Measurements from ENCODE around the gene PDE8A. TPM values are rescaled to one million over a fixed set of nuclear protein-coding genes. Genes with fewer than 3 reads are reported as not detected.

Gene PDE8A
- total RNA-seq (2013; cell fraction: nucleolus; rRNA removed), result 284 and 339 TPM in 2 replicates
- 26.2 and 37.3 TPM in 2 replicates for total RNA-seq (2014; rRNA removed)
- total RNA-seq (2014; rRNA removed; fragmentation: Illumina TruSeq; extraction: Trizol), result 28.3 and 29.1 TPM in 2 replicates
- 26.8 and 28.4 TPM in 2 replicates for total RNA-seq (2021)
- 21.8 TPM for polyA plus RNA-seq (2011; ENCODE audit: low read depth)
- 69.2 and 83.5 TPM in 2 replicates for polyA plus RNA-seq (2011; rRNA removed)
- 30.3 and 31.9 TPM in 2 replicates for polyA plus RNA-seq (2011; cell fraction: cytosol; rRNA removed)
- polyA plus RNA-seq (2011; cell fraction: nucleus; rRNA removed), result 137 and 139 TPM in 2 replicates
- 21.2 and 25.2 TPM in 2 replicates for polyA plus RNA-seq (2012)
- polyA plus RNA-seq (2014; fragmentation: Illumina TruSeq; extraction: Trizol), result 33.9 and 51.0 TPM in 2 replicates
- polyA plus RNA-seq (2014; fragmentation: Nextera tagmentation; extraction: Ambion mirVana), result 1 to 10 TPM; 6.7 to 9.9 TPM
- polyA plus RNA-seq (2014; rRNA removed), result 31.1 and 39.9 TPM in 2 replicates
- polyA plus RNA-seq (2016; fragmentation: Nextera tagmentation; extraction: Ambion mirVana), result 10 to 100 TPM; 12.0 to 14.8 TPM
- polyA minus RNA-seq (2011; rRNA and poly(A)+ RNA removed), result 55.1 and 82.7 TPM in 2 replicates
- 17.4 and 24.4 TPM in 2 replicates for polyA minus RNA-seq (2011; cell fraction: cytosol; rRNA and poly(A)+ RNA removed)
- polyA minus RNA-seq (2011; cell fraction: nucleus; rRNA and poly(A)+ RNA removed), result 46.2 and 60.8 TPM in 2 replicates
- percentile 87 among the genes with signal in this experiment for Bru-seq, nascent RNA
- BruChase-seq, experiment 1, labeled RNA remaining after a 6-hour chase, result percentile 93 among the genes with signal in this experiment
- percentile 93 among the genes with signal in this experiment for BruChase-seq, experiment 2, labeled RNA remaining after a 2-hour chase
- long read RNA-seq, experiment 1, partial matches to known transcripts, result 4 of 7 reads
- long read RNA-seq, experiment 1, other reads (novel, unspliced or antisense), result 0 of 7 reads
- long read RNA-seq, experiment 2, partial matches to known transcripts, result 28 of 43 reads
- long read RNA-seq, experiment 2, other reads (novel, unspliced or antisense), result 10 of 43 reads

DNA sequence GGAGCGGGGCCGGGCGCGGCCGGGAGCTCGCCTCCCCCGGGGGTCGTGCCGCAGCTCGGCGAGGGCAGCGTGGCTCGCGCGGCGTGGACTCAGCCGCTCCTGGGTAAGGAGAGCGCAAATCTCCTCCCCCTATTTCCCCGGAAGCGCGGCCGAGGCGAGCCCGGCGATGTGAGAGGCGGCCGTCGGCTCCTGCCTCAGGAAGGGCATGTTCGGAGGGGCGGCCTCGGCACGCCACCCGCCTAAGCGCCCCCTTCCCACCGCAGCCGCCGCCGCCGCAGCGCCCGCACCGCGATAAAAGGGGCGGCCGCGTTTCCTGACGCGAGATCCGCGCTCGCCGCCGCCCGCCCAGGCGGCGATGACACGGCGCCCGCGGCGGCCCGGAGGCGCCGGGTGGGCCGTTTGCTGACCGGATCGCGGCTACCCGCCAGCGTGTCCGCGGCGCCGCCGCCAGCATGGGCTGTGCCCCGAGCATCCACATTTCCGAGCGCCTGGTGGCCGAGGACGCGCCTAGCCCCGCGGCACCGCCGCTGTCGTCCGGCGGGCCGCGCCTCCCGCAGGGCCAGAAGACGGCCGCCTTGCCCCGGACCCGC is at the start of gene PDE8A:
Gene PDE8A, plus strand, starts transcription at position 146 of the 590 bp plus-strand sequence. Its CDS starts 307 bp downstream, at position 453.
- Histone ChIP-seq H3K27ac (ENCODE audit: control insufficient read depth, insufficient read depth) (peak within 1 kb of the TSS; percentile 92), H3K27me3 (replicated peaks in 1 of 2; ENCODE audit: control insufficient read depth in 2 of 2, insufficient read depth in 2 of 2, low read length in 1 of 2) (no peaks in the 10 kb centered on the region), H4K20me1 (ENCODE audit: control insufficient read depth, insufficient read depth) (no peaks in the 10 kb centered on the region), H3K4me1 (ENCODE audit: control insufficient read depth, insufficient read depth, low read length) (peaks cover 10% of the 10 kb centered on the region), H3K4me2 (ENCODE audit: control insufficient read depth, insufficient read depth) (peak within 1 kb of the TSS; percentile 86), H3K36me3 (ENCODE audit: control insufficient read depth in 2 of 2, insufficient read depth in 2 of 2, low read length in 1 of 2) (no peaks in the 10 kb centered on the region; a peak in 1 of 4 replicates), H2AFZ (ENCODE audit: control insufficient read depth, low read depth, low read length) (peak within 1 kb of the TSS; percentile 86), H3K4me3 (peak within 1 kb of the TSS; percentile 94), H3K9ac (ENCODE audit: control insufficient read depth, insufficient read depth, low read length) (peak within 1 kb of the TSS; percentile 76), H3K9me3 (replicated peaks; ENCODE audit: control insufficient read depth, insufficient read depth, low read length) (no peaks in the 10 kb centered on the region), H3K79me2 (ENCODE audit: control insufficient read depth, insufficient read depth, low read length) (peaks cover 55% of the 10 kb centered on the region)
- ATAC-seq, result no peak; the same call in 2 of the 3 replicates
- SMC1A ChIA-PET (ENCODE audit: uncharacterized antibody, unreplicated experiment), result interaction anchor here (1.0 to 9.3 kb wide), 7 partner anchors 24 to 63 kb away, joined by 3 to 80 read pairs (median 8); no protein-coding TSS in a partner anchor
- BruUV-seq (replicated peaks), result no TSS peak
- in situ Hi-C loops (cut with MboI), result no loop called here
- no peak for FAIRE-seq
- DNase-seq (ENCODE audit: low read depth, low spot score), result no peak
- POLR2A ChIA-PET, result interaction anchor here (1.4 to 3.2 kb wide), 3 partner anchors 11 to 55 kb away, joined by 4 to 12 read pairs (median 6); no protein-coding TSS in a partner anchor
- RAD21 ChIA-PET (ENCODE audit: unreplicated experiment), result interaction anchor here (1.0 to 2.6 kb wide), 8 partner anchors 29 to 66 kb away, joined by 5 to 10 read pairs (median 6); no protein-coding TSS in a partner anchor
- intact Hi-C loops (cut with micrococcal nuclease; ENCODE audit: unreplicated experiment), result loop anchor here (2.0 kb wide), 3 partner anchors 37 to 63 kb away; no protein-coding TSS in a partner anchor
- CTCF ChIA-PET, result interaction anchor here (2.8 to 4.2 kb wide), 2 partner anchors 61 to 63 kb away, joined by 8 to 20 read pairs; no protein-coding TSS in a partner anchor
- under 1% methylated on average over 68 of the region's 95 CpGs for WGBS (ENCODE audit: insufficient coverage, insufficient replicate concordance, low lambda C conversion rate, missing lambda C conversion rate)
- TF ChIP-seq POLR2A (IDR thresholded peaks at IDR 0.05; ENCODE audit: low read depth, low read length) (peak; percentile 63), FOXM1 (IDR thresholded peaks at IDR 0.05; ENCODE audit: low read depth, low read length) (no peak), MXI1 (IDR thresholded peaks at IDR 0.05; ENCODE audit: low read depth, low read length) (no peak), BMI1 (IDR thresholded peaks at IDR 0.05; ENCODE audit: borderline replicate concordance) (no peak), PKNOX1 (IDR thresholded peaks at IDR 0.05) (no peak), HDGF (IDR thresholded peaks at IDR 0.05) (no peak), ELK1 (IDR thresholded peaks at IDR 0.05; ENCODE audit: low read depth, low read length) (no peak), IKZF1 (conservative IDR thresholded peaks at IDR 0.05) (peak; percentile 90), BHLHE40 (IDR thresholded peaks at IDR 0.05; ENCODE audit: borderline replicate concordance in 1 of 2, low read depth in 2 of 2, low read length in 1 of 2) (peak in 1 of 2 experiments; percentile 69; a peak in 2 of 4 replicates), SMAD5 (IDR thresholded peaks at IDR 0.05; ENCODE audit: low read depth) (no peak), POLR2AphosphoS2 (IDR thresholded peaks at IDR 0.05; ENCODE audit: low read depth, low read length) (no peak), NKRF (conservative IDR thresholded peaks at IDR 0.05) (peak; percentile 7), NR2C1 (IDR thresholded peaks at IDR 0.05) (no peak)
